Renal cortical epithelial cell (primary cell): ENCODE results near the gene MDM2. TPM values are rescaled to one million over a fixed set of nuclear protein-coding genes. Genes with fewer than 3 reads are reported as not detected.

ENCODE experiments used
- DNase-seq: peaks from one replicate; pipeline ENCODE4 v3.0.0-alpha.2; 2011; ENCODE audit warnings: low read depth
- total RNA-seq: library from RNA; depleted of rRNA; stranded (reverse); fragments of >200 nt; gene quantifications from 2 replicates; pipeline ENCODE4 v1.2.3, GENCODE V29; 2014

Gene MDM2
- total RNA-seq = 207 and 400 TPM in 2 replicates

DNA sequence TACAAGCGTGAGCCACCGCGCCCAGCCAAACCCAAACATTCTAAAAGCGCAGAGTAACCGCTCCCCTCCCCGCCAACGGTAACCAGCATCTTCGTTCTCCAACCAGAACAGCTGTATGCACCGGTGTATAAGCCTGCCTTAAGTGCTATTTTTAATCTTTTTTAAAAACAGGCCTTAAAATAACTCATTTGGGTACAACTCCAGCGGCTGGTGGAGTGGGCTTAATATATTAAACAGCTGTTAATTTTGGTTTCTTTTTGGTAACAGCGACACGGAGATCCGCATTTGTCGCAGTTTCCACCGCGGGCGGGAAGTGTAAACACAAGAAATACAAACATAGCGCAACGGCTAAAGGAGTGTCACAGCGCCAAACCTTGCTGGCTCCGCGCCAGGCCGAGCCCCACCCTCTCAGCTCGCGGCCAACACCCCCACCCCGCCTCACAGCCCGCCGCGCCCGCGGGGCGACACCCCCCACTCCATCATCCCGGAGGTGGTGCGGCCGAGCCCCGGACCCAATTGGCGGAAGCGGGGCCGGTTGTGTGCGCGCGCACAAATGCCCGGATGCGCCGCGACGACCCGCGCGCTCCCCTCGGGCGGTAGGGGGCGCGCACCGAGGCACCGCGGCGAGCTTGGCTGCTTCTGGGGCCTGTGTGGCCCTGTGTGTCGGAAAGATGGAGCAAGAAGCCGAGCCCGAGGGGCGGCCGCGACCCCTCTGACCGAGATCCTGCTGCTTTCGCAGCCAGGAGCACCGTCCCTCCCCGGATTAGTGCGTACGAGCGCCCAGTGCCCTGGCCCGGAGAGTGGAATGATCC is at the start of gene MDM2:
MDM2 (plus strand) TSS at position 602 of the 812 bp plus-strand sequence. CDS start 301 bp downstream, outside the sequence.
- DNase-seq = peak; percentile 51

DNA sequence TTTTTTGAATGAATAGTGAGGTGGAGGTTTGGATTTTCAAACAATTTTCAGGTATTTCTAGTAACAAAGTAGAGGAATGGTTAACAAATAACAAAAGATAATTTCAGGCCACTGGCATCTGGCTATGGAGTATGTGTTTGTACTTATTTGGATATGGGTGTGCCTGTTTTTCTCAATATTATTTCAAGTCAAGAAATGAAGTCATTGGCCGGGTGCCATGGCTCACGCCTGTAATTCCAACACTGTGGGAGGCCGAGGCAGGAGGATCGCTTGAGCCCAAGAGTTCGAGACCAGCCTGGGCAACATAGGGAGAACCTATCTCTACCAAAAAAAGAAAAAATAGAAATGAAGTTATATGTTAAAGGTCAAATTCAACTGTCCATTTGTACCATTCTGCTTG is 48.1 kb upstream of the MDM2 start:
- DNase-seq = no peak

DNA sequence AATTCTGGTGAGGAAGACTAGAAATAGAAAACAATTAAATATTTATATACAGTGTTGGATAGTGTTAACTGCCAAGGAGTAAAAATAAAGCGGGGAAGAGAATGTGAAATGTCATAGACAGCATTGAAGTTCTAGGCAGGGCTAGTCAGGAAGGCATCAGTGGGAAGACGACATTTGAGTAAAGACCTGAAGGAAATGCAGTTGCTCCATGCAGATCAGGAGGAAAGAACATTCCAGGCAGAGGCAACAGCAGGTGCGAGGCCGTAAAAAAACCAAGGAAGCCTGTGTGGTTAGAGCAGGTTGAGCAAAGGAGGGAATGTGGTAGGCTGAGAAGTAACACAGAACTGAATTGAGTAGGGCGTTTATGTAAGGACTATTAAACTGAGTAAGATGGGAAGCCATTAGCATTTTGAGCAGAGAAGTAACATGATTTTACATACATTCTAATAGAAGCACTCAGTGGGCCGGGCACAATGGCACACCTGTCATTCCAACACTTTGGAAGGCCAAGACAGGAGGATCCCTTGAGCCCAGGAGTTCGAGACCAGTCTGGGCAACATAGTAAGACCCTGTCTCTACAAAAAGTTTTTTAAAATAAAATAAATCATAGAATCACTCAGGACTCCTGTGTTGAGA is 47.1 kb upstream of the MDM2 start:
- no peak for DNase-seq

- DNase-seq = no peak
These were observed 46.5 kb upstream of the MDM2 start for GRCh38 chr12:68761442-68761812.

GRCh38 chr12:68761901-68762630 is 45.9 kb upstream of the MDM2 start:
- no peak for DNase-seq

GRCh38 chr12:68762691-68763090 is 45.3 kb upstream of the MDM2 start:
- DNase-seq = no peak

- DNase-seq = no peak
These were observed 42.3 kb upstream of the MDM2 start for GRCh38 chr12:68765696-68766095.

DNA sequence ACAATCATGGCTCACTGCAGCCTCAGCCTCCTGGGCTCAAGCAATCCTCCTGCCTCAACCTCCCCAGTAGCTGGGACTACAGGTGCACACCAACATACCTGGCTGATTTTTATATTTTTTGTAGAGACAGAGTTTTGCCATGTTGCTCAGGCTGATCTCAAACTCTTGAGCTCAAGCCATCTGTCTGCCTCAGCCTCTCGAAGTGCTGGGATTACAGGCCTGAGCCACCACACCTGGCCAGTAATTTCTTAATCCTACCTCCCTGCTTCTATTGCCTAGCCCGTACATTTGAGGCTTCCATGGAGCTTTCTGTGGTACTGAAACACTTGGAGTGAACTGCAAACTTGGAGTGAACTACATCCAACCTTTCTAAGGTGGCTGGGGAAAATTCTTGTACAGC is 41.3 kb upstream of the MDM2 start:
- DNase-seq = no peak

GRCh38 chr12:68767191-68767590 is 40.8 kb upstream of the MDM2 start:
- no peak for DNase-seq

DNA sequence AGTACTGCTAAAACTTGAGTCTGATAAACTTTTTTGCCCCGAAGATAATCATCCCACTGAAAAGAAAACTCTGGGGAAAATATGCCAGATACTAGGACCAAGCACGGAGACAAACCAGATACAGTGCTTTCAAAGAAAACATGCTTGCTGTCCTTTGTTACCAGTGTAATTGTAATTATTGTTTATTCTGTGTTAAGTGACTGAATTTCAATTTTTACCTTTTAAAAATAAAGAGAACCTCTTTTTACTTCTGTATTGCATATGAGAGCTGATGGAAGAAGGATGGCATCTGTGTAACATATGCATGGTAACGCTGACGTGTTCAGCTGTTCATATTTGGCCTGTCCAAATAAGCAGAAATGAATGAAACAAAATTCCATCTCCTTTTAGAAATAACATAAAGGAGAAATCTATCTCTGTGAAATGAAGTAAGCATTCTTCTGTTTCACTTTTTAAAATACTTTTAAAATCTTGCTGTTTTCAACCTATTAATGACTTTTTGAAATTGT is 39.5 kb upstream of the MDM2 start:
- no peak for DNase-seq

DNA sequence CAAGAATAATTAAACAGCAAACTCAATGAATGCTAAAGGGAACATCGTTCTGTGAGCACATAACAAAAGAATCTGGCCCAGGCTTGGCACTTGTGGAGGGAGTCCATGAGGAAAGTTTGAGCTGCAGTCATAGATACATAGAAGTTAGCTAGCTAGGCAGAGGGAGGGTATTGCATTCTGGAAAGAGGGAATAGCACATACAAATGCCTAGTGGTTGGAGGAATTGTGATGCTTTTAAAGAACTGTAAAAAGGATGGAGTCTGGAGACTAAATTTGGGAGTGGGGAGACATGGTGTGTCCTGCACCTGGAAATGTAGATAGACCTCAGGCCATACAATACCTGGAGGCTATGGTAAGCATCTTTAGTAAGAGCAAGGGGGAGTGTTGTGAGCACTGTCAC is 38.0 kb upstream of the MDM2 start:
- DNase-seq = no peak

DNA sequence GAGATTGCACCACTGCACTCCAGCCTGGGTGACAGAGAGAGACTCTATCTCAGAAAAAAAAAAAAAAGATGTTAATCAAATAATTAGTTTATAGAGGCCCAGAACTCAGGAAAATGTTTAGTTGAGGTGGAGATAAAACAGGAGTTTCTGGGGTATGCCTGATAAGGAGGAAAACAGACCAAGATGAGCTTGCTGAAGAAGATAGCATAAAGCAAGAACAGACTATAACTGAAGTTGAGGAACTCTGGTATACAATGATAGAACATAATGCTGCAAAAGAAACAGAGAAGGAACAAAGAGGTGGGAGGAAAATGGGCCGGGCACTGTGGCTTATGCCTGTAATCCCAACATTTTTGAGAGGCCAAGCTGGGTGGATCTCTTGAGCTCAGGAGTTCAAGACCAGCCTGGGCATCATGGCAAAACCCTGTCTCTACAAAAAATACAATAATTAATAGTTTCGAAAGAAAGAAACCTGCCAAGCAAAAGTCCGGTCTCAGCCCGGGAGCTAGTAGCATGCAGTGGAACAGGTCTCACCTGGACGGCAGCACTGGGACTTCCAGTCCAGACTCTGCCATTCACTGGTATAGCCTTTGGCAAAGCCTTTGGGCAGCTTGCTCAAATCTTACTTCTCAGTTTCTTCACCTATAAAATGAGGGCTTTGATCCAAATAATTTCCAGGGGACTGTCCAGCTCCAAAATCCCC is 36.6 kb upstream of the MDM2 start:
- DNase-seq = no peak

- no peak for DNase-seq
These were observed 35.3 kb upstream of the MDM2 start for GRCh38 chr12:68772714-68773113.

- DNase-seq = no peak
These were observed 34.4 kb upstream of the MDM2 start for GRCh38 chr12:68773582-68773981.

GRCh38 chr12:68775121-68775630 is 32.8 kb upstream of the MDM2 start:
- no peak for DNase-seq

DNA sequence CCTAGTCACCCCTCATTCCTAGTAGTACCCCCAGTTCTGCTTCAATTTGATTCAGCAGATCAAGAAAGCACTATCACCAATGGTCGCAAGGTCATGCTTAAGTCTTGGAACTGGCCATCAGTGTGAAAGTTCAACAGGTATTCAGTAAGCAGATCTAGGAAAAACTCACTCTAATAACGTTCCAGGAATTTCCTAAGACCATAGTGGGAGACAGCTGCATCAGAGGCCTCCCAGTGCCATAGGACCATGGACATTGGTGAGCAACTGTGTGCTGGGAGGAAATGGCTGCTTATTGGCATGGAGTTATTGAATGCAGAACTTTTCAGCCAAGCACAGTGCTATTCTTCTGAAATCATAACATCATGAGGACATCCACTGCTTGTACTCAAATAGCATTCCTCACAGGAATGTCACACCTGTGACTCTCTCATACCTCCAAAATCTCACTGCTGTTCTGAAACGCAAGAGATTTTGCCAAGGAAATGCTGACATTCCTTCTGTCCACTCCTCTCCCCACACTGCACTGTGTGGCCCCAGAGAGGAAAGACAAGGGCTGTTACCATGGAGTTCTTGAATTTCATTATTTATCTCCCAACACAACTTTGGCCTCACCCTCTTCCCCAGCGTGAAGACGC is 30.9 kb upstream of the MDM2 start:
- DNase-seq = no peak

DNA sequence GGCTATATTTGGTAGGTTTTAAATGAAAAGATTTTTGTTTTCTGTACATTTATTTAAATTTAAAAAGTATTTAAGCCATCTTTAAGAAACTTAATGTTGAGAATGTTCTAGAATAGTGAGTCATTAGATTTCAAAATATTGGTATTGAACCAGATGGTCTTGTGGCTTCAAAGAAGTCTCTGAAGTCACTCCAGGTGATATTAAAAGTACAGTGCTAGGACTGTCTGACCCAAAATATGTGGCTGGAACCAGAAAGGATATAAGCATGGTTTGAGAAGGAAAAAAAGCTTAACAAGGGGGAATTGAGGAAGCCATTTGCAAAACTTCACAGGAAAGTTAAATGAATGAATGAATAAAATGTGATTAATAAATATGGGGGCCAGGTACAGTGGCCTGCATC is 28.7 kb upstream of the MDM2 start:
- DNase-seq = no peak

- no peak for DNase-seq
These were observed 27.2 kb upstream of the MDM2 start for GRCh38 chr12:68780731-68781130.

- DNase-seq = no peak
These were observed 26.2 kb upstream of the MDM2 start for GRCh38 chr12:68781728-68782127.

GRCh38 chr12:68784015-68784414 is 24.0 kb upstream of the MDM2 start:
- DNase-seq = peak; percentile 45

- no peak for DNase-seq
These were observed 22.6 kb upstream of the MDM2 start for GRCh38 chr12:68785358-68785757.
